ENCODE results near the gene C14orf119. TPM values are rescaled to one million over a fixed set of nuclear protein-coding genes. Genes with fewer than 3 reads are reported as not detected.

Gene C14orf119, protein sequence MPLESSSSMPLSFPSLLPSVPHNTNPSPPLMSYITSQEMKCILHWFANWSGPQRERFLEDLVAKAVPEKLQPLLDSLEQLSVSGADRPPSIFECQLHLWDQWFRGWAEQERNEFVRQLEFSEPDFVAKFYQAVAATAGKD
- 27.5 and 33.3 TPM in 2 replicates for total RNA-seq

- Histone ChIP-seq H3K4me3 (ENCODE audit: low read depth, low read length) (peak within 1 kb of the TSS; percentile 96), H3K36me3 (ENCODE audit: control insufficient read depth, insufficient read depth, low read length) (no peaks in the 10 kb centered on the region), H3K27me3 (ENCODE audit: control insufficient read depth, insufficient read depth, low read length) (no peaks in the 10 kb centered on the region)
- TF ChIP-seq, protein P1, sequence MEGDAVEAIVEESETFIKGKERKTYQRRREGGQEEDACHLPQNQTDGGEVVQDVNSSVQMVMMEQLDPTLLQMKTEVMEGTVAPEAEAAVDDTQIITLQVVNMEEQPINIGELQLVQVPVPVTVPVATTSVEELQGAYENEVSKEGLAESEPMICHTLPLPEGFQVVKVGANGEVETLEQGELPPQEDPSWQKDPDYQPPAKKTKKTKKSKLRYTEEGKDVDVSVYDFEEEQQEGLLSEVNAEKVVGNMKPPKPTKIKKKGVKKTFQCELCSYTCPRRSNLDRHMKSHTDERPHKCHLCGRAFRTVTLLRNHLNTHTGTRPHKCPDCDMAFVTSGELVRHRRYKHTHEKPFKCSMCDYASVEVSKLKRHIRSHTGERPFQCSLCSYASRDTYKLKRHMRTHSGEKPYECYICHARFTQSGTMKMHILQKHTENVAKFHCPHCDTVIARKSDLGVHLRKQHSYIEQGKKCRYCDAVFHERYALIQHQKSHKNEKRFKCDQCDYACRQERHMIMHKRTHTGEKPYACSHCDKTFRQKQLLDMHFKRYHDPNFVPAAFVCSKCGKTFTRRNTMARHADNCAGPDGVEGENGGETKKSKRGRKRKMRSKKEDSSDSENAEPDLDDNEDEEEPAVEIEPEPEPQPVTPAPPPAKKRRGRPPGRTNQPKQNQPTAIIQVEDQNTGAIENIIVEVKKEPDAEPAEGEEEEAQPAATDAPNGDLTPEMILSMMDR (IDR thresholded peaks at IDR 0.05; ENCODE audit: insufficient read depth, low read length, poor library complexity, severe bottlenecking) = no peak
- DNase-seq (ENCODE audit: low read depth) = peak; percentile 92
These were observed at the start of gene C14orf119 for GRCh38 chr14:23095196-23096108. Gene C14orf119, plus strand, starts transcription at chr14:23095505. Its CDS starts 2,154 bp downstream, at chr14:23097659.

- no peak overlapping the region for H3K4me3 ChIP-seq (ENCODE audit: low read depth, low read length)
- no peaks in the 10 kb centered on the region for H3K36me3 ChIP-seq (ENCODE audit: control insufficient read depth, insufficient read depth, low read length)
- TF ChIP-seq, protein P1 (IDR thresholded peaks at IDR 0.05; ENCODE audit: insufficient read depth, low read length, poor library complexity, severe bottlenecking) = no peak
- H3K27me3 ChIP-seq (ENCODE audit: control insufficient read depth, insufficient read depth, low read length) = no peaks in the 10 kb centered on the region
- DNase-seq (ENCODE audit: low read depth) = no peak
These were observed 48.2 kb upstream of the C14orf119 start for GRCh38 chr14:23047034-23047634.

DNA sequence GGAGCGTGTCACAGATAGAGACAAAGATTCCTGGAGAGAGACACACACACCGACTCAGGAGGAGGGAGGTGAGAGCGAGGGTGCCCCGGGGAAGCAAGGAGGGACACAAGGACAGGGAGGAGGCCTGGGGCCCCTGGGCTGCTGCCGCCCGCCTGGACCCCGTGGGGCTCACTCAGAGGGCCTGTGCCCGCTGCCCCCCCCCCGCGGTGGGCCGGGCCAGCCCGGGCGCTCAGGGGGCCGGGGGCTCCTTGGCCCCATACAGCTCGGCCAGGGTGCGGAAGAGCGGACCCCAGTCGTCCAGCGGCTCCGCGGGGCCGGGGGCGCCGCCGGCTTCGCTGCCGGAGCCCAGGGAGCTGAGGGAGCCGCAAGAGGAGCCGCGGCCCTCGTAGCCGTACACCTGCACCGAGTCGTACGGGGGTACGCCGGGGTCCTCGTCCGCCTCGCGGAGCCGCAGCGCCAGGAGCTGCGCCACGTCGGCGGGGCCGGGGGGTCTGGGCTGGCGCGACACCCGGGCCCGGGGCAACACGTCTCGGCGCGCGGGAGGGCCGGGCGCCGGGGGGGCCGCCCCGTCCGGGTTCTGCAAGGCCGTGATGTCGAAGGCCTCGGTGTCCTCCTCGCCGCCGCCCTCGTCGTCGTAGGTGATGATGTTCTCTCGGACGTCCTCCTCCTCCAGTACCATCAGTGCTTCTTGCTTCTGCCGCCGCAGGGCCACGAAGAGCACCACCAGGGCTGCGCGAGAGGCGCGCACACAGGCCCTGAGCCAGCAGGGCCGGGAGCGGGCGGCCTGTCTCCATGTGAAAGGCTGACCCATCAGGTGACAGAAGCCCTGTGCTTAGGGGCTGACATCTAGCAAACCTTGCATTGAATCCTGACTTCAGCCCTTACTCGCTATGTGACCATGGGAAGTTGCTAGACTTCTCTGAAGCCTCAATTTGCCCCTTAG lies 47.3 kb upstream of the C14orf119 start:
- Histone ChIP-seq H3K36me3 (ENCODE audit: control insufficient read depth, insufficient read depth, low read length) (no peaks in the 10 kb centered on the region), H3K4me3 (ENCODE audit: low read depth, low read length) (no peak overlapping the region), H3K27me3 (ENCODE audit: control insufficient read depth, insufficient read depth, low read length) (no peaks in the 10 kb centered on the region)
- no peak for DNase-seq (ENCODE audit: low read depth)
- TF ChIP-seq, protein P1 (IDR thresholded peaks at IDR 0.05; ENCODE audit: insufficient read depth, low read length, poor library complexity, severe bottlenecking) = no peak

GRCh38 chr14:23049011-23049410 lies 46.3 kb upstream of the C14orf119 start:
- TF ChIP-seq, protein P1 (IDR thresholded peaks at IDR 0.05; ENCODE audit: insufficient read depth, low read length, poor library complexity, severe bottlenecking) = no peak
- Histone ChIP-seq H3K36me3 (ENCODE audit: control insufficient read depth, insufficient read depth, low read length) (no peaks in the 10 kb centered on the region), H3K4me3 (ENCODE audit: low read depth, low read length) (no peak overlapping the region), H3K27me3 (ENCODE audit: control insufficient read depth, insufficient read depth, low read length) (no peaks in the 10 kb centered on the region)
- no peak for DNase-seq (ENCODE audit: low read depth)
